ENCODE results near the gene LETM1.

DNA sequence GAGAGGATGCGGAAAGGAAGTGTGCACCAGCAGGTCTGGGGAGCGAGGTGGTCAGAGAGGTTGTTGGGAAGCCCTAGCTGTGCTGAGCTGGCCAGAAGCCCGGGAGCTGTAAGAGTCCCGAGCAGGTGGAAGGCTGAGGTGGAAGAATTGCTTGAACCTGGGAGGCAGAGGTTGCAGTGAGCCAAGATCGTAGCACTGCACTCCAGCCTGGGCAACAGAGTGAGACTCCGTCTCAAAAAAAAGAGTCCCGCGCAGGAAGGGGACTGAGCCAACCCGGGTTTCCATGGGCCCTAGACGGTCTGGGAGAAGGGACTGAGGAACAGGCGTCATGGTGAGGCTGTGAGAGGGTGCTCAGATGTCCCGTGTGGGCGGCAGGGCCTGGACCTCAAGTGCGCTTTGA is 75.5 kb downstream of the LETM1 start:
- TF ChIP-seq, protein P1, sequence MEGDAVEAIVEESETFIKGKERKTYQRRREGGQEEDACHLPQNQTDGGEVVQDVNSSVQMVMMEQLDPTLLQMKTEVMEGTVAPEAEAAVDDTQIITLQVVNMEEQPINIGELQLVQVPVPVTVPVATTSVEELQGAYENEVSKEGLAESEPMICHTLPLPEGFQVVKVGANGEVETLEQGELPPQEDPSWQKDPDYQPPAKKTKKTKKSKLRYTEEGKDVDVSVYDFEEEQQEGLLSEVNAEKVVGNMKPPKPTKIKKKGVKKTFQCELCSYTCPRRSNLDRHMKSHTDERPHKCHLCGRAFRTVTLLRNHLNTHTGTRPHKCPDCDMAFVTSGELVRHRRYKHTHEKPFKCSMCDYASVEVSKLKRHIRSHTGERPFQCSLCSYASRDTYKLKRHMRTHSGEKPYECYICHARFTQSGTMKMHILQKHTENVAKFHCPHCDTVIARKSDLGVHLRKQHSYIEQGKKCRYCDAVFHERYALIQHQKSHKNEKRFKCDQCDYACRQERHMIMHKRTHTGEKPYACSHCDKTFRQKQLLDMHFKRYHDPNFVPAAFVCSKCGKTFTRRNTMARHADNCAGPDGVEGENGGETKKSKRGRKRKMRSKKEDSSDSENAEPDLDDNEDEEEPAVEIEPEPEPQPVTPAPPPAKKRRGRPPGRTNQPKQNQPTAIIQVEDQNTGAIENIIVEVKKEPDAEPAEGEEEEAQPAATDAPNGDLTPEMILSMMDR (IDR thresholded peaks at IDR 0.05; ENCODE audit: insufficient read depth, low read depth, low read length), result no peak
- TF ChIP-seq EZH2 (IDR thresholded peaks at IDR 0.05; ENCODE audit: insufficient read depth, low read length), result no peak

Data from astrocyte (in vitro differentiated cells and primary cell).